Fibroblast of skin of right quadriceps (primary cell): ENCODE data around the gene PTPN18.

ENCODE experiments used
- DNase-seq: peaks from one replicate; pipeline ENCODE4 v3.0.0-alpha.2; 2013

The PTPN18 gene

GRCh38 chr2:130365963-130366362 is 10.1 kb downstream of the PTPN18 start:
- no peak for DNase-seq

GRCh38 chr2:130366720-130367119 is 10.9 kb downstream of the PTPN18 start:
- no peak for DNase-seq

GRCh38 chr2:130368786-130369185 is 12.9 kb downstream of the PTPN18 start:
- DNase-seq: no peak

GRCh38 chr2:130369311-130369964 is 13.6 kb downstream of the PTPN18 start:
- DNase-seq: no peak

- DNase-seq: no peak
Measured at GRCh38 chr2:130369965-130370341, 14.1 kb downstream of the PTPN18 start.

- DNase-seq: no peak
Measured at GRCh38 chr2:130370490-130370889, 14.6 kb downstream of the PTPN18 start.

GRCh38 chr2:130371723-130372054 is 15.8 kb downstream of the PTPN18 start:
- DNase-seq: peak; percentile 43

- peak; percentile 81 for DNase-seq
Measured at GRCh38 chr2:130372055-130372832, 16.4 kb downstream of the PTPN18 start.

GRCh38 chr2:130372833-130373807 is 17.3 kb downstream of the PTPN18 start:
- no peak for DNase-seq

GRCh38 chr2:130373808-130374365 is 18.0 kb downstream of the PTPN18 start:
- DNase-seq: no peak

GRCh38 chr2:130374587-130375290 is 18.9 kb downstream of the PTPN18 start:
- no peak for DNase-seq

GRCh38 chr2:130375291-130376266 is 19.7 kb downstream of the PTPN18 start:
- DNase-seq: no peak

GRCh38 chr2:130376433-130377293 is 20.8 kb downstream of the PTPN18 start:
- no peak for DNase-seq

- no peak for DNase-seq
Measured at GRCh38 chr2:130377491-130377890, 21.6 kb downstream of the PTPN18 start.

GRCh38 chr2:130378206-130378897 is 22.5 kb downstream of the PTPN18 start:
- DNase-seq: no peak

GRCh38 chr2:130378898-130379214 is 23.0 kb downstream of the PTPN18 start:
- no peak for DNase-seq

GRCh38 chr2:130380096-130380934 is 24.5 kb downstream of the PTPN18 start:
- no peak for DNase-seq

- no peak for DNase-seq
Measured at GRCh38 chr2:130381145-130381544, 25.3 kb downstream of the PTPN18 start.

- no peak for DNase-seq
Measured at GRCh38 chr2:130381619-130382018, 25.8 kb downstream of the PTPN18 start.
